ENCODE results near the gene DNAH7. TPM values are rescaled to one million over a fixed set of nuclear protein-coding genes. Genes with fewer than 3 reads are reported as not detected.
A peak's percentile ranks its signal among the peaks of the same experiment; 100 is the strongest.

Gene DNAH7
- total and polyA plus RNA-seq, 9 of the 15 experiments (the other 6 are each of a cell fraction or from before 2014, with no cell fraction given) = 0.03 to 0.42 (median 0.18) TPM

DNA sequence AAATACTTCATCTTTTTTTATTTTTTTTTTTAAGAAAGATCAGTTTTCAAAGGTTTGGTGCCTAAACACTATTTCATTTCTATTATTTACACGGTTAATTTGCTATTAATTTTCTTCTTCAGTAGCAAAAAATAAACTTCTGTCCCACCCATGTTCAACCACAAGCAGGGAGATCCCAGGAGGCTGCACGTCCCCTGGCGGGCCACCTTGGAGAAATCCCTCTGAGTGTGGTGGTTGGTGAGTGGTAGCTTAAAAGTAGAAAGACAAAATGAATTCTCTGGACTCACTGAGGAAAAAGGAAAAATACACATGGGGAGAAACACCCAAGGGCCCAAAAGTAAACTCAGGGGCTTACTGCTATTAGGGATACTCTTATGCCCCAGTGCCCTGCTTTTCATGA, 143.5 kb downstream of the DNAH7 start (continued):
- TF ChIP-seq, protein P1, sequence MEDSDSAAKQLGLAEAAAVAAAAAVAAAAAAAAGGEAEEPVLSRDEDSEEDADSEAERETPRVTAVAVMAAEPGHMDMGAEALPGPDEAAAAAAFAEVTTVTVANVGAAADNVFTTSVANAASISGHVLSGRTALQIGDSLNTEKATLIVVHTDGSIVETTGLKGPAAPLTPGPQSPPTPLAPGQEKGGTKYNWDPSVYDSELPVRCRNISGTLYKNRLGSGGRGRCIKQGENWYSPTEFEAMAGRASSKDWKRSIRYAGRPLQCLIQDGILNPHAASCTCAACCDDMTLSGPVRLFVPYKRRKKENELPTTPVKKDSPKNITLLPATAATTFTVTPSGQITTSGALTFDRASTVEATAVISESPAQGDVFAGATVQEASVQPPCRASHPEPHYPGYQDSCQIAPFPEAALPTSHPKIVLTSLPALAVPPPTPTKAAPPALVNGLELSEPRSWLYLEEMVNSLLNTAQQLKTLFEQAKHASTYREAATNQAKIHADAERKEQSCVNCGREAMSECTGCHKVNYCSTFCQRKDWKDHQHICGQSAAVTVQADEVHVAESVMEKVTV (CRISPR knock-in tag; IDR thresholded peaks at IDR 0.05) = no peak
- TF ChIP-seq, protein P2, sequence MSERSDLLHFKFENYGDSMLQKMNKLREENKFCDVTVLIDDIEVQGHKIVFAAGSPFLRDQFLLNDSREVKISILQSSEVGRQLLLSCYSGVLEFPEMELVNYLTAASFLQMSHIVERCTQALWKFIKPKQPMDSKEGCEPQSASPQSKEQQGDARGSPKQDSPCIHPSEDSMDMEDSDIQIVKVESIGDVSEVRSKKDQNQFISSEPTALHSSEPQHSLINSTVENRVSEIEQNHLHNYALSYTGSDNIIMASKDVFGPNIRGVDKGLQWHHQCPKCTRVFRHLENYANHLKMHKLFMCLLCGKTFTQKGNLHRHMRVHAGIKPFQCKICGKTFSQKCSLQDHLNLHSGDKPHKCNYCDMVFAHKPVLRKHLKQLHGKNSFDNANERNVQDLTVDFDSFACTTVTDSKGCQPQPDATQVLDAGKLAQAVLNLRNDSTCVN (CRISPR knock-in tag; IDR thresholded peaks at IDR 0.05) = no peak
- TF ChIP-seq, protein P3, sequence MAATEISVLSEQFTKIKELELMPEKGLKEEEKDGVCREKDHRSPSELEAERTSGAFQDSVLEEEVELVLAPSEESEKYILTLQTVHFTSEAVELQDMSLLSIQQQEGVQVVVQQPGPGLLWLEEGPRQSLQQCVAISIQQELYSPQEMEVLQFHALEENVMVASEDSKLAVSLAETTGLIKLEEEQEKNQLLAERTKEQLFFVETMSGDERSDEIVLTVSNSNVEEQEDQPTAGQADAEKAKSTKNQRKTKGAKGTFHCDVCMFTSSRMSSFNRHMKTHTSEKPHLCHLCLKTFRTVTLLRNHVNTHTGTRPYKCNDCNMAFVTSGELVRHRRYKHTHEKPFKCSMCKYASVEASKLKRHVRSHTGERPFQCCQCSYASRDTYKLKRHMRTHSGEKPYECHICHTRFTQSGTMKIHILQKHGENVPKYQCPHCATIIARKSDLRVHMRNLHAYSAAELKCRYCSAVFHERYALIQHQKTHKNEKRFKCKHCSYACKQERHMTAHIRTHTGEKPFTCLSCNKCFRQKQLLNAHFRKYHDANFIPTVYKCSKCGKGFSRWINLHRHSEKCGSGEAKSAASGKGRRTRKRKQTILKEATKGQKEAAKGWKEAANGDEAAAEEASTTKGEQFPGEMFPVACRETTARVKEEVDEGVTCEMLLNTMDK (IDR thresholded peaks at IDR 0.05; ENCODE audit: borderline replicate concordance, insufficient read depth, low read depth, low read length, poor library complexity, severe bottlenecking) = peak; percentile 63
- TF ChIP-seq HMG20A (CRISPR knock-in tag; conservative IDR thresholded peaks at IDR 0.05) (no peak), SMC3 (conservative IDR thresholded peaks at IDR 0.05; ENCODE audit: insufficient read depth, low read depth, low read length) (0 out of 2 replicates have a peak, but pooled peaks have one; percentile 9), POLR2G (IDR thresholded peaks at IDR 0.05; ENCODE audit: low read depth, low read length) (no peak), FOXP4 (CRISPR knock-in tag; IDR thresholded peaks at IDR 0.05; ENCODE audit: borderline replicate concordance) (no peak)

All from K562 (cell line).